ENCODE results near the gene CCDC188. TPM values are rescaled to one million over a fixed set of nuclear protein-coding genes. Genes with fewer than 3 reads are reported as not detected.
A peak's percentile ranks its signal among the peaks of the same experiment; 100 is the strongest.

The CCDC188 gene
- polyA plus RNA-seq, 1 experiment = 6.5 TPM

DNA sequence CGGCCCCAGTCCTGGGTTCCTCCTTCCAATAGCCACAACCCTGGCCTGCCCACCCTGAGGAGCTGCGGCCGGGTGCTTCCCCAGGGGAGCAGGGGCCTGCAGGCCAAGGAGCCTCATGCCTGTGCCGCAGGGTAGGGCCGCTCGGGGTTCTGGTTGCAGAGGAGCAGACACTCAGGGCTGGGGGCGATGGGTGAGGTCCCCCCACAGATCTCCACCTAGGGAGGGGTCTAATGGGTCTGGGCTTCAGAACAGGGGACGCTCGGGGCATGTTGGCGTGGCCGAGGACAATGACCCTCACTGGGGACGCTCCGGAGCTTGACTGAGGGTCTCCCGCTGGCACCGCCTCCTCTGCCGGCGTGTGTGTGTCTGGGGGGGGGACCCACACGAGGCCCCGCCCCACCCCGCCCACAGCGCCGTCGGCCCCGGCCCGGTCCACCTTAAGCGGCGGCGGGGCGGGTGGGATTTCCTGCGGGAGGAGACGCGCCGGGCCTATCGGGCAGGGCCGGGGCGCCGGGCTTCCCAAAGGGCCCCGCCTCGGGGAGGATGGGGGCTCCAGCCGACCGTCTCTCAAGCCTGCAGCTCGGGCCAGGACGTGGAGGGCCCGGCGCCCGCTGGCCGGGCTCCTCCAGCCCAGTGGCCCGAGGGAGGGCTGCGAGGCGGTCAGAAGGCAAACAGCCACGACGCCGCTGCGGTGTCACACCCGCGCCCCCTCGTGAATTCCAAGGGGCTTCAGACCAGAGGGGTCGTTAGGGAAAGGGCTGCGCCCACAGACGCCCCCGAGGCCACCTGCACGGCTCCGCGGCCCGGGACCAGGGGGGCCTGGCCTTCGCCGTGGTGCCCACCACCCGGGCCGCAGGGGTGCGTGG lies 19.9 kb downstream of the CCDC188 start:
- CTCF ChIA-PET = no interaction called here
- POLR2A ChIA-PET = no interaction called here
- Histone ChIP-seq H3K4me3 (ENCODE audit: low read depth, low read length) (peak overlapping the region; percentile 90), H3K27me3 (ENCODE audit: control insufficient read depth, insufficient read depth, low read length) (no peaks in the 10 kb centered on the region), H3K36me3 (ENCODE audit: control insufficient read depth, insufficient read depth, low read length) (peaks cover 10% of the 10 kb centered on the region)
- TF ChIP-seq, protein P1, sequence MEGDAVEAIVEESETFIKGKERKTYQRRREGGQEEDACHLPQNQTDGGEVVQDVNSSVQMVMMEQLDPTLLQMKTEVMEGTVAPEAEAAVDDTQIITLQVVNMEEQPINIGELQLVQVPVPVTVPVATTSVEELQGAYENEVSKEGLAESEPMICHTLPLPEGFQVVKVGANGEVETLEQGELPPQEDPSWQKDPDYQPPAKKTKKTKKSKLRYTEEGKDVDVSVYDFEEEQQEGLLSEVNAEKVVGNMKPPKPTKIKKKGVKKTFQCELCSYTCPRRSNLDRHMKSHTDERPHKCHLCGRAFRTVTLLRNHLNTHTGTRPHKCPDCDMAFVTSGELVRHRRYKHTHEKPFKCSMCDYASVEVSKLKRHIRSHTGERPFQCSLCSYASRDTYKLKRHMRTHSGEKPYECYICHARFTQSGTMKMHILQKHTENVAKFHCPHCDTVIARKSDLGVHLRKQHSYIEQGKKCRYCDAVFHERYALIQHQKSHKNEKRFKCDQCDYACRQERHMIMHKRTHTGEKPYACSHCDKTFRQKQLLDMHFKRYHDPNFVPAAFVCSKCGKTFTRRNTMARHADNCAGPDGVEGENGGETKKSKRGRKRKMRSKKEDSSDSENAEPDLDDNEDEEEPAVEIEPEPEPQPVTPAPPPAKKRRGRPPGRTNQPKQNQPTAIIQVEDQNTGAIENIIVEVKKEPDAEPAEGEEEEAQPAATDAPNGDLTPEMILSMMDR (IDR thresholded peaks at IDR 0.05; ENCODE audit: insufficient read depth, low read depth, low read length) = no peak
- DNase-seq (ENCODE audit: low read depth) = no peak

DNA sequence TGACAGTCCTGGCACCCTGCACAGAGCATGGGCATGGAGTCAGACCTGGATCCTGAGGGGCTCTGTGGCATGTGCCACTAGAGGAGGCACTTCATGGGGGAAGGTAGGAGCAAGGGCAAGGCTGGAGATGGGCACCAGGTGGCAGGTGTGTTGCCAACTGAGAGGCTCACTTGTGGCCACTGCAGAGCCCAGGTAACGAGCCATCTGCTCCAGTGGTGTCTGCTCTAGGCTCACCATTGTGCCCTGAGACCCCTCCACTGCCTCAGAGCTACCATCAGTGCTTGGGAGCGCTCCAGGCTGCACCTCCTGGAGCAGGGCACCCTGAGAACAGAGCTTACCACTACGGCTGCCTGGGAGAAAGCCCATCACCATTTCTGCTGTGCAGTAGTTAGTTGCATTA lies 20.5 kb downstream of the CCDC188 start:
- ChIA-PET POLR2A (no interaction called here), CTCF (no interaction called here)
- H3K36me3 ChIP-seq (ENCODE audit: control insufficient read depth, insufficient read depth, low read length) = peaks cover 16% of the 10 kb centered on the region
- H3K4me3 ChIP-seq (ENCODE audit: low read depth, low read length) = no peak overlapping the region
- H3K27me3 ChIP-seq (ENCODE audit: control insufficient read depth, insufficient read depth, low read length) = no peaks in the 10 kb centered on the region
- TF ChIP-seq, protein P1 (IDR thresholded peaks at IDR 0.05; ENCODE audit: insufficient read depth, low read depth, low read length) = no peak
- no peak for DNase-seq (ENCODE audit: low read depth)

DNA sequence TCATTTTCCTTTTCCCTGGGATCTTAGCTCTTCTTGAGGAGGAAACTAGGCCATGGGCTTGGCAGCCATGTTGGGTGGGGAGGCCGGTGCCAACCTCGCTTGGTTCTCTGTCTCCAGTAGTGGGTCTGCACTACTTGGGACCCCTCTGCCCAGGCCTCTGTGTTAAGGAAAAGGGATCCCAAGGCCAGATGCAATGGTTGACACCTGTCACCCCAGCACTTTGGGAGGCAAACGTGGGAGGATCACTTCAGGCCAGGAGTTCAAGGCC lies 21.2 kb downstream of the CCDC188 start:
- CTCF ChIA-PET = interaction anchor here (0.7 to 2.0 kb wide), 4 partner anchors 11 to 165 kb away, joined by 3 to 5 read pairs (median 3); partner anchors contain the start of gene TANGO2
- no peaks in the 10 kb centered on the region for H3K27me3 ChIP-seq (ENCODE audit: control insufficient read depth, insufficient read depth, low read length)
- TF ChIP-seq, protein P1 (IDR thresholded peaks at IDR 0.05; ENCODE audit: insufficient read depth, low read depth, low read length) = no peak
- H3K4me3 ChIP-seq (ENCODE audit: low read depth, low read length) = no peak overlapping the region
- peaks cover 18% of the 10 kb centered on the region for H3K36me3 ChIP-seq (ENCODE audit: control insufficient read depth, insufficient read depth, low read length)
- DNase-seq (ENCODE audit: low read depth) = no peak
- POLR2A ChIA-PET = no interaction called here

DNA sequence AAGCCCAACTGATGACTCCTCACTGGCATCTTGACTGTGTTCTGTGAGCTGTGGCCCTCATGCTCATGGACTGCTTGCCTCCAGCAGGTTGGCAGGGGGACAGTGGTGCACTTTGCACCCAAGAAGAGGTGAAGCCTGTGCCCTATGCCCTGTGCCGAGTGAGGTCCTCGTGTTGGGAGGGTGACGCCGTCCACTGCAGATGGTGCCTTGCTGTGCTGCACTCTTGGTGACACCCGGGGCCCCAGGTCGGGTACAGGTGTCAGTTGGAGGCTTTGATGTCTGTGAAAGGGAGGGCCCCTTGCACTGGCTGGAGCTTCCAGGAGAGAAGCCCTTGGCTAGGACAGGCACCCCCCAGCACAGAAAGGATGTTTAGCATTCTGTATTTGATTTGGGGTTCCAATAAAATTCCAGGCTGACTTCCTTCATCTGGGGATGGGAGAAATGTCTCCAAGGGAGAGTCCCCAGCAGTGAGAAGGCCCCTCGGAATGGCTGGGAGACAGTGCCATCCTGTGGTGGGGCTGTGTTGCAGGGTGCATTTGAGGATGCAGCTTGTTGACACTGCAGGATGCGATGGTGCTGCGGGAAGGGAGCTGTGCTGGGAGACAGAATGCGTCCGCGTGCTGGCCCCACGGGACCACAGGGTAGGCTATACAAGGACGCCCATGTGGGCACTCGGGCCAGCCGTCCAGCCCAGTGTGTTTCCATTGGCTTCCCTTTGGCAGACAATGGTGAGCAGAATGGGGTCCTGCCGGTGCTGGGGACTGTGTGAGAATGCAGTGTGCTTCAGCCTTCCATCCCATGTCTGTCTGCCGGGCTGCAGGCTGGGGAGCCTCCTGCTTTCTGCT lies 21.7 kb downstream of the CCDC188 start:
- no peak overlapping the region for H3K4me3 ChIP-seq (ENCODE audit: low read depth, low read length)
- no peak for DNase-seq (ENCODE audit: low read depth)
- POLR2A ChIA-PET = no interaction called here
- CTCF ChIA-PET = interaction anchor here (0.7 to 2.0 kb wide), 4 partner anchors 11 to 165 kb away, joined by 3 to 5 read pairs (median 3); partner anchors contain the start of gene TANGO2
- H3K36me3 ChIP-seq (ENCODE audit: control insufficient read depth, insufficient read depth, low read length) = peaks cover 20% of the 10 kb centered on the region
- TF ChIP-seq, protein P1 (IDR thresholded peaks at IDR 0.05; ENCODE audit: insufficient read depth, low read depth, low read length) = peak; percentile 55
- no peaks in the 10 kb centered on the region for H3K27me3 ChIP-seq (ENCODE audit: control insufficient read depth, insufficient read depth, low read length)

DNA sequence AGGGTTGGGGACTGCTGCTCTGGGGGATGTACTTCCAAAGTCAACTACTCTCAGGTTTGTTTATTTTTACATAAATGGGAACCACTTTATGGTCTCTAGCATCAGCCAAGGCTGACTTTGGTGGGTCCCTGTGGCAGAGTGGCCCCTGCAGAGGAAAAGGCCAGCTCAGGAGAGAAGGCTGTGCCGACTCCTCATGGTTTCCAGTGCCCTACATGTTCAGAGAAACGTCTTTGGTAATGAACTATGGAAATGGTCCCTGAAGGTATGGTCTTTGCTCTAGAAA lies 22.3 kb downstream of the CCDC188 start:
- peaks cover 23% of the 10 kb centered on the region for H3K36me3 ChIP-seq (ENCODE audit: control insufficient read depth, insufficient read depth, low read length)
- no peak for DNase-seq (ENCODE audit: low read depth)
- TF ChIP-seq, protein P1 (IDR thresholded peaks at IDR 0.05; ENCODE audit: insufficient read depth, low read depth, low read length) = no peak
- no peak overlapping the region for H3K4me3 ChIP-seq (ENCODE audit: low read depth, low read length)
- no peaks in the 10 kb centered on the region for H3K27me3 ChIP-seq (ENCODE audit: control insufficient read depth, insufficient read depth, low read length)
- CTCF ChIA-PET = interaction anchor here (1.1 to 2.0 kb wide), 2 partner anchors 10 to 164 kb away, joined by 3 to 5 read pairs; no protein-coding TSS in a partner anchor
- POLR2A ChIA-PET = no interaction called here

Measured in BJ (cell line).